ENCODE measurements around the gene PCDHGB4.
"Not testable (repeated sequence)": the region's sequence is repeated elsewhere in the genome, so short reads cannot be mapped to it uniquely, and the experiment has no call there.

PCDHGB4 gene

GRCh38 chr5:141387557-141388311, at the start of gene PCDHGB4:
Gene PCDHGB4 (plus strand): TSS chr5:141387698. CDS start chr5:141387885, 187 bp downstream.
- not testable (repeated sequence) for DNase-seq

- no peak for DNase-seq
These were observed 48.8 kb upstream of the PCDHGB4 start, which contains the start of gene PCDHGA2 for GRCh38 chr5:141338538-141339306. Gene PCDHGA2 (plus strand): TSS chr5:141338760.

GRCh38 chr5:141340781-141341354, 46.6 kb upstream of the PCDHGB4 start:
- not testable (repeated sequence) for DNase-seq

- no peak for DNase-seq
These were observed 44.7 kb upstream of the PCDHGB4 start for GRCh38 chr5:141342773-141343172.

- DNase-seq = no peak
These were observed 44.1 kb upstream of the PCDHGB4 start, which contains the start of gene PCDHGA3 for GRCh38 chr5:141343242-141343952. Gene PCDHGA3 (plus strand): TSS chr5:141343829. CDS start chr5:141344034, 205 bp downstream.

GRCh38 chr5:141343953-141344463, 43.5 kb upstream of the PCDHGB4 start:
- DNase-seq = no peak

GRCh38 chr5:141345327-141345726, 42.2 kb upstream of the PCDHGB4 start:
- DNase-seq = no peak

GRCh38 chr5:141346017-141346416, 41.5 kb upstream of the PCDHGB4 start:
- not testable (repeated sequence) for DNase-seq

GRCh38 chr5:141349917-141350619, 37.4 kb upstream of the PCDHGB4 start, which contains the start of gene PCDHGB1:
Gene PCDHGB1 (plus strand): TSS chr5:141350099. CDS start chr5:141350261, 162 bp downstream.
- no peak for DNase-seq

GRCh38 chr5:141351591-141351990, 35.9 kb upstream of the PCDHGB4 start:
- DNase-seq = no peak

- DNase-seq = no peak
These were observed 32.5 kb upstream of the PCDHGB4 start, which contains the start of gene PCDHGA4 for GRCh38 chr5:141354900-141355469. Gene PCDHGA4 (plus strand): TSS chr5:141355021. CDS start chr5:141355108, 87 bp downstream.

- no peak for DNase-seq
These were observed 31.9 kb upstream of the PCDHGB4 start for GRCh38 chr5:141355641-141356040.

GRCh38 chr5:141356133-141356532, 31.4 kb upstream of the PCDHGB4 start:
- no peak for DNase-seq

GRCh38 chr5:141356950-141357349, 30.5 kb upstream of the PCDHGB4 start:
- DNase-seq = no peak

- no peak for DNase-seq
These were observed 27.6 kb upstream of the PCDHGB4 start, which contains the start of gene PCDHGB2 for GRCh38 chr5:141359790-141360426. Gene PCDHGB2 (plus strand): TSS chr5:141359994. CDS start chr5:141360136, 142 bp downstream.

- DNase-seq = no peak
These were observed 26.8 kb upstream of the PCDHGB4 start for GRCh38 chr5:141360685-141361084.

GRCh38 chr5:141362719-141363118, 24.8 kb upstream of the PCDHGB4 start:
- DNase-seq = no peak

- no peak for DNase-seq
These were observed 23.4 kb upstream of the PCDHGB4 start, which contains the start of gene PCDHGA5 for GRCh38 chr5:141363952-141364660. Gene PCDHGA5 (plus strand): TSS chr5:141364162. CDS start chr5:141364331, 169 bp downstream.

GRCh38 chr5:141366016-141366896, 21.2 kb upstream of the PCDHGB4 start:
- no peak for DNase-seq

All from right hindlimb (tissue), 1 donor.